C4-2B (cell line): ENCODE results near the gene OPN5.

ENCODE experiments used
- ZFX ChIP-seq: fragments of 450-650 bp; IDR thresholded peaks from 2 replicates; pipeline ENCODE4 v1.6.1; 2017
- TF ChIP-seq, protein P1 (sequence below): fragments of 450-650 bp; conservative IDR thresholded peaks from 2 replicates; pipeline ENCODE4 v1.5.1; 2017; ENCODE audit warnings: mild to moderate bottlenecking

DNA sequence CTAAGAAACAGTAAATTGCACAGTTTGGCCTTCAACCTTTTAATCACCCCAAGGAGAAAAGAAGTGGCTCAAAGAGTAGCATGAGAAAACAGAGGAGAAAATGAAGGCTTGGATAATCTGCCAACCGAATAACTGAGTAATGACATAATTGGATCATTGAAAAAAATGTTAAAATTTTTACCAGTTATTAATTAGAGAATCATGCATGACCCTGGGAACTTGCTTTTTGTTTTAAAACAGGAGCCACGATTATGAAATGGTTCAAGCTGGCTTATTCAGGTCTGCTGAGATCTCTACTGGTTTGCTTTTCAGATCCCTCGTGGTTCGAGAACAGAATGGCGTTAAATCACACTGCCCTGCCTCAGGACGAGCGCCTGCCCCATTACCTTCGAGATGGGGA lies at the start of gene OPN5:
- TF ChIP-seq, protein P1, sequence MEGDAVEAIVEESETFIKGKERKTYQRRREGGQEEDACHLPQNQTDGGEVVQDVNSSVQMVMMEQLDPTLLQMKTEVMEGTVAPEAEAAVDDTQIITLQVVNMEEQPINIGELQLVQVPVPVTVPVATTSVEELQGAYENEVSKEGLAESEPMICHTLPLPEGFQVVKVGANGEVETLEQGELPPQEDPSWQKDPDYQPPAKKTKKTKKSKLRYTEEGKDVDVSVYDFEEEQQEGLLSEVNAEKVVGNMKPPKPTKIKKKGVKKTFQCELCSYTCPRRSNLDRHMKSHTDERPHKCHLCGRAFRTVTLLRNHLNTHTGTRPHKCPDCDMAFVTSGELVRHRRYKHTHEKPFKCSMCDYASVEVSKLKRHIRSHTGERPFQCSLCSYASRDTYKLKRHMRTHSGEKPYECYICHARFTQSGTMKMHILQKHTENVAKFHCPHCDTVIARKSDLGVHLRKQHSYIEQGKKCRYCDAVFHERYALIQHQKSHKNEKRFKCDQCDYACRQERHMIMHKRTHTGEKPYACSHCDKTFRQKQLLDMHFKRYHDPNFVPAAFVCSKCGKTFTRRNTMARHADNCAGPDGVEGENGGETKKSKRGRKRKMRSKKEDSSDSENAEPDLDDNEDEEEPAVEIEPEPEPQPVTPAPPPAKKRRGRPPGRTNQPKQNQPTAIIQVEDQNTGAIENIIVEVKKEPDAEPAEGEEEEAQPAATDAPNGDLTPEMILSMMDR = no peak
- no peak for TF ChIP-seq ZFX
